Breast epithelium (tissue), 3 donors: Measurements from ENCODE around the gene OR2T10.

ENCODE experiments used
- POLR2A ChIP-seq: fragments of 450-650 bp; IDR thresholded peaks from one replicate; pipeline ENCODE4 v1.6.1; 2016; ENCODE audit warnings: antibody characterized with exemption, mild to moderate bottlenecking, moderate library complexity
- POLR2AphosphoS5 ChIP-seq, 3 donors: sonication (generic); formaldehyde crosslinking; IDR thresholded peaks; one replicate each; pipeline ENCODE4 v1.6.1; 2017; ENCODE audit warnings: antibody characterized with exemption in 3 of 3
- TF ChIP-seq, protein P1 (sequence below), 3 donors: fragments of 450-650 bp; IDR thresholded peaks; one replicate each; pipeline ENCODE4 v1.5.1; 2016 to 2017; ENCODE audit warnings: antibody characterized with exemption in 3 of 3, mild to moderate bottlenecking in 3 of 3, moderate library complexity in 3 of 3

DNA sequence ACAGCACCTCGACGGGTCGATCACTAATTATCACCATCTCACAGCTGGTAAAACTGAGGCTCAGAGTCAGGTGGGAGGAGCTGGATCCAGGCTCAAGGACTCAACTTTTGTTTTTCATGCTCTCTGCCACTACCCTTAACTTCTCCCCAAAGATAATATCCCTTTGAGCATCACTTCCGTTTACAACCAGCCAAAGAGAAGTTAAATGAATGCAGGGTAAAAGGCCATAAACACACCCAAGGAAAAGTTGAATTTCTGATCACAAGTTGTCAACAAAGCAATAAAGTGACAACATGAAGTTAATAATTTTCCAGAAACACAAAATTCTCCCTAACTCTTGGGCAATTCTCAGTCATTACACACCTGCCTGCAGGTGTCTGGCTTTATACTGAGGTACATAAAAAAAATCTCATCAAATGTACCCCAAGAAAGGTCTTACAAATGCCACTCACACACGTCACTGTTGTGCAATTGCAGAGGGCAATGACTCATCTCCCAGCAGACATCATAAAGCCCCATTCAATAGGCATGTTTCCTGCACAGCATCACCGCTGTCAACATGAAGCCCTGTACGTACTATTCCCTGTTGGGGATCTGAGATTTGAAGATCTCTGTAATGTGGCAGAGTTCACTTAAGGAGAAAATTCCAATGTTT is 34.0 kb upstream of the OR2T10 start:
- TF ChIP-seq POLR2AphosphoS5 (IDR thresholded peaks at IDR 0.05) (no peak), POLR2A (no peak)
- TF ChIP-seq, protein P1, sequence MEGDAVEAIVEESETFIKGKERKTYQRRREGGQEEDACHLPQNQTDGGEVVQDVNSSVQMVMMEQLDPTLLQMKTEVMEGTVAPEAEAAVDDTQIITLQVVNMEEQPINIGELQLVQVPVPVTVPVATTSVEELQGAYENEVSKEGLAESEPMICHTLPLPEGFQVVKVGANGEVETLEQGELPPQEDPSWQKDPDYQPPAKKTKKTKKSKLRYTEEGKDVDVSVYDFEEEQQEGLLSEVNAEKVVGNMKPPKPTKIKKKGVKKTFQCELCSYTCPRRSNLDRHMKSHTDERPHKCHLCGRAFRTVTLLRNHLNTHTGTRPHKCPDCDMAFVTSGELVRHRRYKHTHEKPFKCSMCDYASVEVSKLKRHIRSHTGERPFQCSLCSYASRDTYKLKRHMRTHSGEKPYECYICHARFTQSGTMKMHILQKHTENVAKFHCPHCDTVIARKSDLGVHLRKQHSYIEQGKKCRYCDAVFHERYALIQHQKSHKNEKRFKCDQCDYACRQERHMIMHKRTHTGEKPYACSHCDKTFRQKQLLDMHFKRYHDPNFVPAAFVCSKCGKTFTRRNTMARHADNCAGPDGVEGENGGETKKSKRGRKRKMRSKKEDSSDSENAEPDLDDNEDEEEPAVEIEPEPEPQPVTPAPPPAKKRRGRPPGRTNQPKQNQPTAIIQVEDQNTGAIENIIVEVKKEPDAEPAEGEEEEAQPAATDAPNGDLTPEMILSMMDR (IDR thresholded peaks at IDR 0.05), result no peak
